ENCODE results near the gene TSPAN4. TPM values are rescaled to one million over a fixed set of nuclear protein-coding genes. Genes with fewer than 3 reads are reported as not detected.

Gene TSPAN4
- total and polyA plus RNA-seq, 2 of the 13 experiments (the other 11 are each of a cell fraction or from before 2014, with no cell fraction given), result 31.7 to 68.3 TPM

DNA sequence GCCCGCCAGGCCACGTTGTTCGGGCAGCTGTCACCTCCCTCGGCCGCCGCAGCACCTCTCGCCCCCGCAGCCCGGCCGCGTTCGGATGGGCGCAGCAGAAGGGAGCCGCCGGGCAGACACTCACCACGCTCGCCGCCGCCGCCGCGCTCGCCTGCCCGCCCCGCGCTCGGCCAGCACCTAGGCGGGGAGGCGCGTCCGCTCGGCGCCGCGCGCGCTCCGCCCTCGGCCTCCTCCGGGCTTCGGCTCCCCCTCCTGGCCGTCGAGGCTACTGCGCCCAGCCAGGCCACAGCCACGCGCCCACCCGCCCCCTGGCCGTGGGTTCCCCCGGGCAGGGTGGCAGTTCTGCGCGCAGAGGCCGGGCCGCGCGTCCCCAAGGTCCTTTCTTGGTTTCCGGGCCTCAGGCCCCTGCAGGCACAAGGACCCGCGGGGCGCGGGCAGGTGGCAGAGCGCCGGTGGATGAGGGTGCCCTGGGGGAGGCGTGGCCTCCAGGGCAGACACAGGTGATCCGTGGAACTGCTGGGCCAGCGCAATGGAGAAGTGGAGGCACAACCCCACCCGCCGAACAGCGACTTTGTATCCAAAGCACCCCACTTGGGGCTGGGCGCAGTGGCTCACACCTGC lies 44.4 kb upstream of the TSPAN4 start, which contains the start of gene SLC25A22 (continued):
- TF ChIP-seq KLF12 (CRISPR knock-in tag; IDR thresholded peaks at IDR 0.05; ENCODE audit: borderline replicate concordance), result 0 out of 2 replicates have a peak, but pooled peaks have one; percentile 66
- TF ChIP-seq SSRP1 (CRISPR knock-in tag; IDR thresholded peaks at IDR 0.05), result no peak
- no peak for TF ChIP-seq SP5 (CRISPR knock-in tag; IDR thresholded peaks at IDR 0.05; ENCODE audit: borderline replicate concordance, low read depth)
- no peak for TF ChIP-seq RNF2 (conservative IDR thresholded peaks at IDR 0.05; ENCODE audit: low read depth)
- peak; percentile 61; the same call in 1 of the 2 replicates for TF ChIP-seq BORCS8-MEF2B (CRISPR knock-in tag; IDR thresholded peaks at IDR 0.05)
- TF ChIP-seq RXRB (CRISPR knock-in tag; IDR thresholded peaks at IDR 0.05; ENCODE audit: borderline replicate concordance), result no peak
- TF ChIP-seq, protein P1, sequence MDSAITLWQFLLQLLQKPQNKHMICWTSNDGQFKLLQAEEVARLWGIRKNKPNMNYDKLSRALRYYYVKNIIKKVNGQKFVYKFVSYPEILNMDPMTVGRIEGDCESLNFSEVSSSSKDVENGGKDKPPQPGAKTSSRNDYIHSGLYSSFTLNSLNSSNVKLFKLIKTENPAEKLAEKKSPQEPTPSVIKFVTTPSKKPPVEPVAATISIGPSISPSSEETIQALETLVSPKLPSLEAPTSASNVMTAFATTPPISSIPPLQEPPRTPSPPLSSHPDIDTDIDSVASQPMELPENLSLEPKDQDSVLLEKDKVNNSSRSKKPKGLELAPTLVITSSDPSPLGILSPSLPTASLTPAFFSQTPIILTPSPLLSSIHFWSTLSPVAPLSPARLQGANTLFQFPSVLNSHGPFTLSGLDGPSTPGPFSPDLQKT (CRISPR knock-in tag; IDR thresholded peaks at IDR 0.05; ENCODE audit: borderline replicate concordance), result no peak
- TF ChIP-seq SP4 (CRISPR knock-in tag; IDR thresholded peaks at IDR 0.05), result peak; percentile 61; the same call in 1 of the 2 replicates
- TF ChIP-seq JDP2 (CRISPR knock-in tag; IDR thresholded peaks at IDR 0.05; ENCODE audit: borderline replicate concordance), result no peak
- TF ChIP-seq, protein P2, sequence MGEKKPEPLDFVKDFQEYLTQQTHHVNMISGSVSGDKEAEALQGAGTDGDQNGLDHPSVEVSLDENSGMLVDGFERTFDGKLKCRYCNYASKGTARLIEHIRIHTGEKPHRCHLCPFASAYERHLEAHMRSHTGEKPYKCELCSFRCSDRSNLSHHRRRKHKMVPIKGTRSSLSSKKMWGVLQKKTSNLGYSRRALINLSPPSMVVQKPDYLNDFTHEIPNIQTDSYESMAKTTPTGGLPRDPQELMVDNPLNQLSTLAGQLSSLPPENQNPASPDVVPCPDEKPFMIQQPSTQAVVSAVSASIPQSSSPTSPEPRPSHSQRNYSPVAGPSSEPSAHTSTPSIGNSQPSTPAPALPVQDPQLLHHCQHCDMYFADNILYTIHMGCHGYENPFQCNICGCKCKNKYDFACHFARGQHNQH (CRISPR knock-in tag; IDR thresholded peaks at IDR 0.05), result no peak
- TF ChIP-seq HDAC2 (CRISPR knock-in tag; IDR thresholded peaks at IDR 0.05), result no peak
- no peak for TF ChIP-seq NR2F6 (IDR thresholded peaks at IDR 0.05)
- no peak for TF ChIP-seq NR2F6 (CRISPR knock-in tag; IDR thresholded peaks at IDR 0.05)
- TF ChIP-seq BRD4 (CRISPR knock-in tag; IDR thresholded peaks at IDR 0.05), result 0 out of 2 replicates have a peak, but pooled peaks have one; percentile 4
- no peak for TF ChIP-seq DNMT1 (CRISPR knock-in tag; IDR thresholded peaks at IDR 0.05)
- no peak for TF ChIP-seq KLF6 (CRISPR knock-in tag; IDR thresholded peaks at IDR 0.05)
- TF ChIP-seq ZNF570 (CRISPR knock-in tag; IDR thresholded peaks at IDR 0.05; ENCODE audit: borderline replicate concordance), result no peak
- no peak for TF ChIP-seq PCBP1 (IDR thresholded peaks at IDR 0.05; ENCODE audit: borderline replicate concordance, low read depth, low read length)
- TF ChIP-seq ZNF724P (CRISPR knock-in tag; IDR thresholded peaks at IDR 0.05; ENCODE audit: borderline replicate concordance), result peak; percentile 26; the same call in 1 of the 2 replicates
- no peak for TF ChIP-seq SETDB1 (CRISPR knock-in tag; IDR thresholded peaks at IDR 0.05; ENCODE audit: borderline replicate concordance)
- no peak for TF ChIP-seq RFX5 (IDR thresholded peaks at IDR 0.05; ENCODE audit: low read depth, low read length)
- no peak for TF ChIP-seq ZNF331 (CRISPR knock-in tag; IDR thresholded peaks at IDR 0.05)
- no peak for TF ChIP-seq SNAPC2 (CRISPR knock-in tag; IDR thresholded peaks at IDR 0.05)
- TF ChIP-seq HNF1B (CRISPR knock-in tag; IDR thresholded peaks at IDR 0.05), result peak; percentile 8; the same call in 1 of the 2 replicates
- 0 out of 2 replicates have a peak, but pooled peaks have one; percentile 23 for TF ChIP-seq ZBTB2 (CRISPR knock-in tag; IDR thresholded peaks at IDR 0.05; ENCODE audit: low read depth)
- peak; percentile 37 for TF ChIP-seq PHF8 (CRISPR knock-in tag; IDR thresholded peaks at IDR 0.05)
- no peak for TF ChIP-seq ZNF616 (CRISPR knock-in tag; IDR thresholded peaks at IDR 0.05; ENCODE audit: low read depth)
- no peak for TF ChIP-seq ZNF264 (CRISPR knock-in tag; IDR thresholded peaks at IDR 0.05)
- TF ChIP-seq SP140L (CRISPR knock-in tag; IDR thresholded peaks at IDR 0.05; ENCODE audit: borderline replicate concordance), result no peak
